ENCODE data around the gene GORAB.

DNA sequence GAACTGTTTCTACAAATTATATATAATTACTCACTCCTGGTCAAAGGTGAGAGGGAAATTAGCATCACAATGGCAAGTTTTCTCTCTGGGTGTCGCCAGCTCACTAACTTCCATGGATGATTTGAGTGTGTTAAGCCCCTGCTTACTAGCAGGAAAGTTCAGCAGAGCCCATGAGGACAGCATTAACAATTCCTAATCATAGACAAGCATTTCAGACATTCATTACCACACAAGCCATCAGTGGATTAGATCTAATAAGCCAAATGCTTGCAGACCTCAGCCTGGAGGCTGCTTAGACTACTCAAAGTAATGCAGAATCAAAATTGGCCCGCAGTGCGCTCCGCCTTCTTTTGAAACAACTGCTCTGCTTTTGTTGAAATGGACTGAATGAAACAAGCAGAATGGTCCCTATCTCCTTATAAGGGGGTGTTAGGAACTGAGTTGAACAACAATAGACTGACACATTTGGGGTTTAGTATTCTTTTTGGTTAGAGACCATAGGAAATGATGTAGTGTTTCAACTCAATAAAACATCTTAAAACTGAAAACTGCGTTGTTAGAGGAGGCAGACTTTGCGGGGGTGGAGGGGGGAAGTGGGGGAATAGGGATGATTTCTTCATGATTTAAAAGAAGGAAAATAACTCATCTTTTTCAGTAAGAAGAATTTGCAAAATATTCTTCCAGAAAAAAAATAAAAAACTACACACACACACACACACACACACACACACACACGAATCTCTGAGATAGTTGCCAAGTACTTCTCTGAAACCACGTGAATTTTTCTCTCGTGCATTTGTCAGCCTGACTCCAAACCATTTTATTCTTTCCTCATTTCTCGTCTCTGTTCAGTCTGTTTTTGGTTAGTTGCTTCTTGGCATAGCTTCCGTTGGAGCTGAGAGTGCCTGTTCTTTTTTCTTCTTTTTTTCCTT is 54.6 kb downstream of the GORAB start:
- no peak for TF ChIP-seq EZH2 (IDR thresholded peaks at IDR 0.05; ENCODE audit: insufficient read depth, low read length)
- TF ChIP-seq, protein P1, sequence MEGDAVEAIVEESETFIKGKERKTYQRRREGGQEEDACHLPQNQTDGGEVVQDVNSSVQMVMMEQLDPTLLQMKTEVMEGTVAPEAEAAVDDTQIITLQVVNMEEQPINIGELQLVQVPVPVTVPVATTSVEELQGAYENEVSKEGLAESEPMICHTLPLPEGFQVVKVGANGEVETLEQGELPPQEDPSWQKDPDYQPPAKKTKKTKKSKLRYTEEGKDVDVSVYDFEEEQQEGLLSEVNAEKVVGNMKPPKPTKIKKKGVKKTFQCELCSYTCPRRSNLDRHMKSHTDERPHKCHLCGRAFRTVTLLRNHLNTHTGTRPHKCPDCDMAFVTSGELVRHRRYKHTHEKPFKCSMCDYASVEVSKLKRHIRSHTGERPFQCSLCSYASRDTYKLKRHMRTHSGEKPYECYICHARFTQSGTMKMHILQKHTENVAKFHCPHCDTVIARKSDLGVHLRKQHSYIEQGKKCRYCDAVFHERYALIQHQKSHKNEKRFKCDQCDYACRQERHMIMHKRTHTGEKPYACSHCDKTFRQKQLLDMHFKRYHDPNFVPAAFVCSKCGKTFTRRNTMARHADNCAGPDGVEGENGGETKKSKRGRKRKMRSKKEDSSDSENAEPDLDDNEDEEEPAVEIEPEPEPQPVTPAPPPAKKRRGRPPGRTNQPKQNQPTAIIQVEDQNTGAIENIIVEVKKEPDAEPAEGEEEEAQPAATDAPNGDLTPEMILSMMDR (IDR thresholded peaks at IDR 0.05; ENCODE audit: insufficient read depth, low read depth, low read length): no peak

Data from astrocyte (in vitro differentiated cells and primary cell).